ENCODE measurements around the gene THADA.

The THADA gene

GRCh38 chr2:43438342-43438741 lies 157.5 kb downstream of the THADA start:
- Histone ChIP-seq H3K36me3 (ENCODE audit: control insufficient read depth, insufficient read depth, low read length) (no peaks in the 10 kb centered on the region), H3K9ac (ENCODE audit: low read length) (no peak overlapping the region), H3K27me3 (ENCODE audit: control insufficient read depth, insufficient read depth, low read length) (no peaks in the 10 kb centered on the region), H3K9me3 (ENCODE audit: control insufficient read depth, low read length) (no peaks in the 10 kb centered on the region), H3K4me1 (ENCODE audit: control insufficient read depth, insufficient read depth, low read length) (no peaks in the 10 kb centered on the region), H3K4me3 (ENCODE audit: low read length) (no peak overlapping the region)

DNA sequence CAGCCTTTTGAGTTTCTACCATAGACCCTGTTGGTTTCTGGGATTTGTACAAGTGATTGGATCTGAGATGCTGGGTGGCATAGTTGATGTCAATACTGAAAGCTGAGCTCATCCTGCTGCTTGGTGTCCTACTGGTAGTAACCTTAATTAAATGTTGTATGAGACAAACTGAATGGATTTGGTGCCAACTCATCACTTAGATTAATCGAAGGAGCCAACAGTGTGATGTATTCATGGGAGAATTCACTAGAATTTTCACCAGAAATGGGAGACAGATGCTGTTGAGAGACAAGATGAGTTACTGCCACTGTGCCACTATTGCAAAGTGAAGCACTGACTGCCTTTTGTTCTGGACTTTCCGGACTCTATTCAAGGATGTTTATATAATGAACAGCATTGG lies 158.5 kb downstream of the THADA start:
- H3K27me3 ChIP-seq (ENCODE audit: control insufficient read depth, insufficient read depth, low read length): no peaks in the 10 kb centered on the region
- no peaks in the 10 kb centered on the region for H3K36me3 ChIP-seq (ENCODE audit: control insufficient read depth, insufficient read depth, low read length)
- no peak overlapping the region for H3K9ac ChIP-seq (ENCODE audit: low read length)
- H3K9me3 ChIP-seq (ENCODE audit: control insufficient read depth, low read length): no peaks in the 10 kb centered on the region
- no peak overlapping the region for H3K4me3 ChIP-seq (ENCODE audit: low read length)
- H3K4me1 ChIP-seq (ENCODE audit: control insufficient read depth, insufficient read depth, low read length): no peaks in the 10 kb centered on the region

DNA sequence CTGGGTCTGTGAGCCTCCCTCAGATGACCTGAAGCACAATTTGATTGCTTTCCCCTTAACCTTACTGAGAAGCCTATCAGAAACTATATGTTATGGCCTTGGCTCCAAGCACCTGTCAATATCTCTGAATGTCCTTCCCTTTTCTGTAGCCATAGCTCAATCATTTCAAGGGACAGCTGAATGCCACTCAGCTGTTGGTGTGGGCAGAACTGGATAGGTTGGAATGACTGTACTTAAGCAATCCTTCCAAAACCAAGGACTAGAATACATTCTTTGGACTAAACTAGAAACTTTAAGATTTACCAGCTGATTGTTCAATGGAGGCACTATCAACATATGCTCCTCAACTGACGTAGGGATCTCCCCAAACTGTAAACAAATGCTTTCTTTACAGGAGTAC lies 159.4 kb downstream of the THADA start:
- Histone ChIP-seq H3K4me3 (ENCODE audit: low read length) (no peak overlapping the region), H3K36me3 (ENCODE audit: control insufficient read depth, insufficient read depth, low read length) (no peaks in the 10 kb centered on the region), H3K9ac (ENCODE audit: low read length) (no peak overlapping the region), H3K4me1 (ENCODE audit: control insufficient read depth, insufficient read depth, low read length) (no peaks in the 10 kb centered on the region), H3K27me3 (ENCODE audit: control insufficient read depth, insufficient read depth, low read length) (no peaks in the 10 kb centered on the region), H3K9me3 (ENCODE audit: control insufficient read depth, low read length) (no peaks in the 10 kb centered on the region)

DNA sequence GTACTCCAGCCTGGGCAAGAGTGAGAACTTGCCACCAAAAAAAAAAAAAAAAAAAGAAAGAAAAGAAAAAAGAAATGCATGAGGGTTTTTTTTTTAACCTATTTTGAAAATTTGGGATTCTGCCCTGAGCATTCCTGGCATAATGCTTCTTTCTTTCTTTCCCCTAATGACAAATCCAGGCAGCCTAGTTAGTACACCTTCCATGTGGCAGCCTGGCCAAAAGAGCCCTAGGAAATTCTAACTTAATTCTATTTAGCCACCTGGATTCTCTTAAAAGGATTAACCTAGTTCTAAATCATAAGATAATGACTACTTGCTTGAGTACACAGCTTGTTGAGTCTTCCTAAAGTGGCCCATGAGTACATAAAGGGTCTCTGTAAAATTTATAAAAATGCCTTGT lies 160.1 kb downstream of the THADA start:
- H3K27me3 ChIP-seq (ENCODE audit: control insufficient read depth, insufficient read depth, low read length): no peaks in the 10 kb centered on the region
- H3K4me1 ChIP-seq (ENCODE audit: control insufficient read depth, insufficient read depth, low read length): peaks cover 3% of the 10 kb centered on the region
- no peaks in the 10 kb centered on the region for H3K9me3 ChIP-seq (ENCODE audit: control insufficient read depth, low read length)
- no peaks in the 10 kb centered on the region for H3K36me3 ChIP-seq (ENCODE audit: control insufficient read depth, insufficient read depth, low read length)
- H3K4me3 ChIP-seq (ENCODE audit: low read length): no peak overlapping the region
- H3K9ac ChIP-seq (ENCODE audit: low read length): no peak overlapping the region

DNA sequence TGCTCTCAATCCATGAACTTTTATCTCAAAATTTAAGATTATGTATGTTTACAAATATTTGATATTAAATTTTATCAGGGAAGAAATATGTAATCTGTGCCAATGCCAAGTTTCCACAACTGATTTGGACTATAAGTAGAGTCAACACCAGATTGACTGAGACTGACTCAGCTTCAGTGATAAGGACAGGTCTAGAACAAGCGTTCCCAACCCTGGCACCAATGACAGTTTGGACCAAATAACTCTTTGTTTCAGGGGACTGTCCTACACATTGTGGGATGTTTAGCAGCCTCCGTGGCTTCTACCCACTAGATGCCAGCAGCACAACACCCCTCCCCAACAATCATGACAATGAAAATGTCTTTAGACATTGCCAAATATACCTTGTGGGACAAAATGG lies 165.3 kb downstream of the THADA start:
- H3K9ac ChIP-seq (ENCODE audit: low read length): no peak overlapping the region

GRCh38 chr2:43429369-43429768 lies 166.5 kb downstream of the THADA start:
- H3K27me3 ChIP-seq (ENCODE audit: control insufficient read depth, insufficient read depth, low read length): no peaks in the 10 kb centered on the region
- no peak overlapping the region for H3K4me3 ChIP-seq (ENCODE audit: low read length)
- peaks cover 32% of the 10 kb centered on the region for H3K4me1 ChIP-seq (ENCODE audit: control insufficient read depth, insufficient read depth, low read length)
- no peak overlapping the region for H3K9ac ChIP-seq (ENCODE audit: low read length)
- no peaks in the 10 kb centered on the region for H3K9me3 ChIP-seq (ENCODE audit: control insufficient read depth, low read length)
- H3K36me3 ChIP-seq (ENCODE audit: control insufficient read depth, insufficient read depth, low read length): no peaks in the 10 kb centered on the region

More for the DNA sequence above, 165.3 kb downstream of the THADA start:
- no peaks in the 10 kb centered on the region for H3K9me3 ChIP-seq (ENCODE audit: control insufficient read depth, low read length)
- no peak overlapping the region for H3K4me3 ChIP-seq (ENCODE audit: low read length)
- H3K4me1 ChIP-seq (ENCODE audit: control insufficient read depth, insufficient read depth, low read length): peaks cover 22% of the 10 kb centered on the region
- no peaks in the 10 kb centered on the region for H3K27me3 ChIP-seq (ENCODE audit: control insufficient read depth, insufficient read depth, low read length)
- no peaks in the 10 kb centered on the region for H3K36me3 ChIP-seq (ENCODE audit: control insufficient read depth, insufficient read depth, low read length)

DNA sequence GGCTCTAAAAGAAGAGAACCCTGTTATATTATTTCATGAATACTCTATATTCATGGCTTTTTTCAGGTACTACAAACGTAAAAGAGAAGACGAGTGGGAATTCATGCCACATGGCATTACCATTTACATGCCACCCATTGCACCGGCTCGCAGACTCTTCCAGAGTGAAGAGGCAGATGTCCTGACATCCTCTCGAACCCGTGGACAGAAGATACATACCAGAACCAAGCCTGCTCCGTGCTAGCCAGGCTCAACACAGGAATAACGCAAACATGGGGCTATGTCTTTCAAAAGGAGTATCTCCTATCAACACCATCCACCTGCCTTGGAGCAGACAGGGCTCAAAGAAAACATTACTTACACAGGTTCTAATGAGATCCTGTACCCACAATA lies 168.8 kb downstream of the THADA start:
- Histone ChIP-seq H3K27me3 (ENCODE audit: control insufficient read depth, insufficient read depth, low read length) (no peaks in the 10 kb centered on the region), H3K4me1 (ENCODE audit: control insufficient read depth, insufficient read depth, low read length) (peaks cover 32% of the 10 kb centered on the region), H3K9ac (ENCODE audit: low read length) (no peak overlapping the region), H3K36me3 (ENCODE audit: control insufficient read depth, insufficient read depth, low read length) (no peaks in the 10 kb centered on the region), H3K9me3 (ENCODE audit: control insufficient read depth, low read length) (no peaks in the 10 kb centered on the region), H3K4me3 (ENCODE audit: low read length) (no peak overlapping the region)

- Histone ChIP-seq H3K9ac (ENCODE audit: low read length) (no peak overlapping the region), H3K9me3 (ENCODE audit: control insufficient read depth, low read length) (no peaks in the 10 kb centered on the region), H3K36me3 (ENCODE audit: control insufficient read depth, insufficient read depth, low read length) (no peaks in the 10 kb centered on the region), H3K4me1 (ENCODE audit: control insufficient read depth, insufficient read depth, low read length) (peaks cover 32% of the 10 kb centered on the region), H3K4me3 (ENCODE audit: low read length) (no peak overlapping the region), H3K27me3 (ENCODE audit: control insufficient read depth, insufficient read depth, low read length) (no peaks in the 10 kb centered on the region)
These were observed 169.4 kb downstream of the THADA start for GRCh38 chr2:43426305-43427031.

- Histone ChIP-seq H3K27me3 (ENCODE audit: control insufficient read depth, insufficient read depth, low read length) (no peaks in the 10 kb centered on the region), H3K4me1 (ENCODE audit: control insufficient read depth, insufficient read depth, low read length) (peaks cover 35% of the 10 kb centered on the region), H3K4me3 (ENCODE audit: low read length) (no peak overlapping the region), H3K36me3 (ENCODE audit: control insufficient read depth, insufficient read depth, low read length) (no peaks in the 10 kb centered on the region), H3K9me3 (ENCODE audit: control insufficient read depth, low read length) (no peaks in the 10 kb centered on the region), H3K9ac (ENCODE audit: low read length) (no peak overlapping the region)
These were observed 170.2 kb downstream of the THADA start for GRCh38 chr2:43425659-43426058.

DNA sequence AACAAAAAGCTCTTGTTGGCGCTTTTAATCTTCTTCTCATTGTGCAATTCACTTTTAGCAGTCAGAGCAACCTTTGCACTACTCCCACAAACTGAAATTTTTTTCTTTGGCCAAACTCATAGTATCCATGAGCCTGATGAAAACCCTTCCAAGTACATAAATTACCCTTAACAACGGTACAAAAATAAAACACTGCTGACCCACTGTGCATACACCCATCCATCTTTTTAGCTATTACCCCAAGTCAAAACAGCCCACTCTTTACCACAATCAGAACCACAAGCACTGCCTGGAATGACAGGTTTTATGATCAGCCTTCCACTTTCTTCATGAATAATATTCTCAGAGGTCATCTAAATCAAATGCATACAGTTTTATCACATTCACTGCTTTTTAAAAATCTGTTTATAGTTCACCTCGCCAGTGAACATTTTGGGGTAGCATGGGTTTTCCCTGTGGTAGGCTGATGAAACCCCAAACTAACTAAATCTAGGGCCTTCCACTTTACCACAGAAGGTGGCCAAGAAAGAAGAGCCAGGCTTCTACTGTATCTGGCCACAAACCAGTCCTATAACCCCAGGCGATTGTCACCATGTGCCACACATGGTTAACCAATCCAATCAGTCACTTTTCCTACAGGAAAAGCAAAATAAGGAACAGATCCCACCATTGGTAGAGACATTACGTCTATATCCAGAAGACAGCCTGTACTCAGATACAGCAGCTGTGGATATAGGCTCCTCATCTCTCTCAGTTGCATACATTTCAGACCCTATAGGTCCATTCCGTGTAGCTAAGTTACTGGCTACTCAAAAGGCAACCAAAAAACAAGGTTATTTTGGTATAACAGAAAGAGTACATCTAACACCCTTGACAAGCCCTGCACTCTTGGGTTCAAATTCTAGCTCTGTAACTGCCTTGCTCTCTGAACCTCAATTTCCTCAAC lies 171.3 kb downstream of the THADA start:
- H3K9me3 ChIP-seq (ENCODE audit: control insufficient read depth, low read length): no peaks in the 10 kb centered on the region
- no peak overlapping the region for H3K9ac ChIP-seq (ENCODE audit: low read length)
- no peaks in the 10 kb centered on the region for H3K36me3 ChIP-seq (ENCODE audit: control insufficient read depth, insufficient read depth, low read length)
- no peaks in the 10 kb centered on the region for H3K27me3 ChIP-seq (ENCODE audit: control insufficient read depth, insufficient read depth, low read length)
- no peak overlapping the region for H3K4me3 ChIP-seq (ENCODE audit: low read length)
- peaks cover 41% of the 10 kb centered on the region for H3K4me1 ChIP-seq (ENCODE audit: control insufficient read depth, insufficient read depth, low read length)

DNA sequence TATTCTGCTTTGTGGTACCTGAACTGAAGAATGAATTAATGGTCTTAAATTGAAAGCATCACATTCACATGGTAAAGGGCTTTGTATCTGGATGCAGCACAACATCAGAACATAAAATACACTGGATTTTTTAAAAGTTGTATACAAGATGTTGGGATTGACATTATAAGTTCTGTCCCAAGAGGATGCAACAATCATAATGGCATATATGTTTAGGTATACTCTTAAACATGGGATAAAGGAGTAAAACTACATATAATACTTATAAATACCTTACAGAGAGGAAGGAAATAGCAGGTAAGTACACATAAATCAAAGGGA lies 171.9 kb downstream of the THADA start:
- Histone ChIP-seq H3K9ac (ENCODE audit: low read length) (no peak overlapping the region), H3K4me1 (ENCODE audit: control insufficient read depth, insufficient read depth, low read length) (peaks cover 41% of the 10 kb centered on the region), H3K9me3 (ENCODE audit: control insufficient read depth, low read length) (no peaks in the 10 kb centered on the region), H3K4me3 (ENCODE audit: low read length) (no peak overlapping the region), H3K27me3 (ENCODE audit: control insufficient read depth, insufficient read depth, low read length) (no peaks in the 10 kb centered on the region), H3K36me3 (ENCODE audit: control insufficient read depth, insufficient read depth, low read length) (no peaks in the 10 kb centered on the region)

GRCh38 chr2:43421194-43421593 lies 174.6 kb downstream of the THADA start:
- no peak overlapping the region for H3K9ac ChIP-seq (ENCODE audit: low read length)
- H3K27me3 ChIP-seq (ENCODE audit: control insufficient read depth, insufficient read depth, low read length): no peaks in the 10 kb centered on the region
- H3K4me3 ChIP-seq (ENCODE audit: low read length): no peak overlapping the region
- H3K36me3 ChIP-seq (ENCODE audit: control insufficient read depth, insufficient read depth, low read length): no peaks in the 10 kb centered on the region
- H3K4me1 ChIP-seq (ENCODE audit: control insufficient read depth, insufficient read depth, low read length): peaks cover 36% of the 10 kb centered on the region
- H3K9me3 ChIP-seq (ENCODE audit: control insufficient read depth, low read length): no peaks in the 10 kb centered on the region
